Fibroblast of peridontal ligament (primary cell): ENCODE results near the gene SELENOM.
"Not testable (repeated sequence)": the region's sequence is repeated elsewhere in the genome, so short reads cannot be mapped to it uniquely, and the experiment has no call there.

Experiments
- DNase-seq: peaks from one replicate; pipeline ENCODE4 v3.0.0-alpha.2; 2010; ENCODE audit errors: extremely low read depth

SELENOM gene

DNA sequence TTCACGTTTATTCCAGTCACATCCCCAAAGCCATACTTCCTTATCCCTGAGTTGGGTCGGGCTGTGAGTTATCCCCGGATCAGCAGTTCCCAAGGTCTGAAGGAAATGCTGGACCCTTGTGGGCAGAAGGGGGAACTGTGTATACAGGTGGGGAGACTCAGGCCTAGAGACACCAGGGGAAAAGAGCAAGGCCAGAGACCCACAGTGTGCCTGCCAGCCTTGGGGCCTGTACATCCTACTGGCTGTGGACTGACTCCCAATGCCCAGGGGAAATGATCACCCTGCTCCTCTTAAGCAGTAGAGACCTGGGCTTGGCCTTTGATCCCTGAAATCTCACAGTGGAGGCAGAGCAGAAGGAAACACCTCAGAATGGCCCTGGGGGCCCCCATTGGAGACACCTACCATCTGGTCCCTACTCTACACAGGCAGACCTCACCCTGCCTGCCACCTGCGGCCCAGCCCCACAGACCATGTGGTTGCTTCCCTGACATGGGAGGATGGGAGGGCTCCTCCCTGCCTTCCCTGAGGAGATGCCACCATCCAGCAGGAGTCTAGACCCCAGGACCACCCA, 1.3 kb downstream of the SELENOM start:
- no peak for DNase-seq

DNA sequence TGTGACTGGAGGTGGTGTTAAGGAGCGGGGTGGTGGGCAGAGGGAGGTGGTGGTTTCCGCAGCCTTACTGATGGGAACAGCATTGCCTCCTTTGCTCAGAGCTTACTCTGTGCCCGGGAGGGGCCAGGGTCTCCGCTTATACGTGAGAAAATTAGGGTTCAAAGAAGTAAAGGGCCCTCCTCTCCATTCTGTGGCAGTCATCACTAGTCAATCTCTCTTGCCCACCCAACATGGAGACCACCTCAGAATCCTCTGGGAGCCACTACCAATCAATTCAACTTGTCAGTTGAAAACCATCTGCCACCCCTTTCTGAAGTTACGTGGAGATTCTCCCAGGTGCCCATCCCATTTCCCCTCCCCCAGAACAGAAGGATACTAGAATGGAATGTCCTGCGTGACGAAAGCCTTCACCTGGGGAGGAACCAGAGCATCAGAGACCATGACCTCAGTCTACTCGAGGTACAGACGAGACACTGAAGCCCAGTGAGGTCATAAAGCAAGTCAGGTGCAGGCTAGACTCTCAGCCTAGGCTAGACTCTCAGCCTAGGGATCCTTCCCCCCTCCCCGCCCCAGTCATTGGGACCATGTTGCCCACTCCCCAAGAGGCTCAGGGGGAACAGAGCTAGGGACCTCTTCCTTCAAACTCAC, 2.0 kb downstream of the SELENOM start:
- no peak for DNase-seq

DNA sequence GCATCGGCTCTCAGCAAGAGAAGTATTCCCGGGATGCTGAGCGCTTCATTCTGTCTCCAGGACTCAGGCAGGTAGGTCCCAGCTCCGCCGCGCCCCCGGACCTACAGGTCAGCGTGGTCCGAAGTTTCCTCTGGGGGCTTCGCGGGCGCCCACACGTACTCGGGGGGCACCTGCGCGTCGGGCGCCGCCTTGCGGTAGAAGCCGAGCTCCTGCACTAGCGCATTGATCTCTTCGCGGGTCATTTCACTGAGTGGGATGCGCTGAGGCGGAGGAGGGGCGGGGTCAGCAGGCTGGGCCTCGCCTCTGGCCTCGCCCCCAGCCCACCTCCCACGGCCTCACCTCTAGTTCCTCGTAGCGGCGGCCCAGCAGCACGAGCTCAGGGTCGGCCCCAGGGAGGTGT, 2.5 kb downstream of the SELENOM start:
- no peak for DNase-seq

DNA sequence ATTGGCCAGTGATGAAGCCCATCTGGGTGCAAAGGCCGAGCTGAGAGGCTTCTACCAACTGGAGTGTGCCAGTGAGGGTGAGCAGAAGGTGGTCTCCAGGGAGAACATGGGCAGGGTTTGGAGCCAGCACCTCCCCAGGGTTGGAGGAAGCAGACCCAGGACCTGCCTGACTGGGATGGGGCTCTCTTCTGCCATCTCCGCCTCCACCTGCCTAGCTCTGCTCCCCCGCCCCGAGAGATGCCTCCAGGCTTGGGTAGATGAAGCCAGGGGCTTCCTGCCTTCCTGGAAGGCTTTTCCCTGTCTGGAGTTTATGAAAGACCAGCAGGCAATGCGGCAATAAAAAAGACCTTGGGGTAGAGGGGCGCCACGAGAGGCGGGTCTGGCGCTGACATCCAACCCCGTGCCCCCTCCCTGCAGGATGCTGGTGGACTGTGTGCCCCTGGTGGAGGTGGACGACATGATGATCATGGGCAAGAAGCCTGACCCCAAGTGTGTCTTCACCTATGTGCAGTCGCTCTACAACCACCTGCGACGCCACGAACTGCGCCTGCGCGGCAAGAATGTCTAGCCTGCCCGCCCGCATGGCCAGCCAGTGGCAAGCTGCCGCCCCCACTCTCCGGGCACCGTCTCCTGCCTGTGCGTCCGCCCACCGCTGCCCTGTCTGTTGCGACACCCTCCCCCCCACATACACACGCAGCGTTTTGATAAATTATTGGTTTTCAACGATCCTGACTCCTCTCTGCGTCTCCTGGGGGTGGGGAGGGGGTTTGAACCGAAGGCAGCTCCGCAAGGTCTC, 3.3 kb downstream of the SELENOM start:
- no peak for DNase-seq

DNA sequence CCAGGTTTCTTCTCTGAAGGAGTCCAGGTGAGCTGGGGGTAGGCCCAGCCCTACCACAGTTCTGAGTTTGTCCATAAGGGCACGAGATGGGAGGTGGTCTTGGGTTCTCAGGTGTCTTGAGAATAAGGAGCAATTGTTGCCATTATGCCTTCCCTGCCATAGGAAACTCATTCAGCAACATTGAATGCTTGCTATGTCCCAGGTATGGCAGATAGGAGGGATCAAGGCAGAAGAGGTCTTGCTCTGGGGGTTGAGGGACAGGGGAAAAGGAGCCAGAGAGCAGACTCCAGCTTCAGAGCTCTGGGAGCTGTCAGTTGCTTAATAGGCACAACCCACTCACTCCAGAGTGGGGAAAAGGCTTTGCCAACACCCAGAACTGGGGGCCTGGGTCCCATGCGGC, 4.3 kb downstream of the SELENOM start:
- no peak for DNase-seq

DNA sequence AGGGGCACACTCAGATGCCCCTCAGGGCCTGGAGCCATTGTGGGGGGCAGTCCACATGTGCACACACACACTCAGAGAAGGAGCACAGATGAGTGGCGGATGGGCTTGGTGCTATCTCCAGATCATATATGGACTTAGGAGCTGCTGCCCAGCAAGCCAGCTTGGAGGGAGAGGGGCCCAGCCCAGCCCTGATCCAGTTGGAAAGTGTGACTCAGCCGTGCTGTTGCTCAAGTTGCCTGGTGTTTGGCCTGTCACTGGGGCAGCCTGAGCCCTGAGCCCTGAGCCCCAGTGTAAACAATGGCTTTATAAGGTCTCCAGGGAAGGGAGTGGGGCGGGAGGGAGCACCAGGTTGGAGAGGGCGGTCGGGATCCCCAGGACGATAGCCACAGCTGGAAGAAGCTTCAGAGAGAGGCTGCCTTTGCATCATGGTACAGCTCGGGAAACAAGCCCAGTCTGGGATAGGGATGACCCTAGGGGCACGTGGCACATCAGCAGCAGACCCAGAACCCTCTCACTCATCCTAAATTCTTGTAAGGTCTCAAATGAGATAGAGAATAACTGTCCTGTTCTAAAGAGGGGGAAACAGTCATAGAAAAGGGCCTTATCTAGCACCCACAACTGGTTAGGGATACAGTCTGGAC, 4.8 kb downstream of the SELENOM start:
- peak; percentile 97 for DNase-seq

DNA sequence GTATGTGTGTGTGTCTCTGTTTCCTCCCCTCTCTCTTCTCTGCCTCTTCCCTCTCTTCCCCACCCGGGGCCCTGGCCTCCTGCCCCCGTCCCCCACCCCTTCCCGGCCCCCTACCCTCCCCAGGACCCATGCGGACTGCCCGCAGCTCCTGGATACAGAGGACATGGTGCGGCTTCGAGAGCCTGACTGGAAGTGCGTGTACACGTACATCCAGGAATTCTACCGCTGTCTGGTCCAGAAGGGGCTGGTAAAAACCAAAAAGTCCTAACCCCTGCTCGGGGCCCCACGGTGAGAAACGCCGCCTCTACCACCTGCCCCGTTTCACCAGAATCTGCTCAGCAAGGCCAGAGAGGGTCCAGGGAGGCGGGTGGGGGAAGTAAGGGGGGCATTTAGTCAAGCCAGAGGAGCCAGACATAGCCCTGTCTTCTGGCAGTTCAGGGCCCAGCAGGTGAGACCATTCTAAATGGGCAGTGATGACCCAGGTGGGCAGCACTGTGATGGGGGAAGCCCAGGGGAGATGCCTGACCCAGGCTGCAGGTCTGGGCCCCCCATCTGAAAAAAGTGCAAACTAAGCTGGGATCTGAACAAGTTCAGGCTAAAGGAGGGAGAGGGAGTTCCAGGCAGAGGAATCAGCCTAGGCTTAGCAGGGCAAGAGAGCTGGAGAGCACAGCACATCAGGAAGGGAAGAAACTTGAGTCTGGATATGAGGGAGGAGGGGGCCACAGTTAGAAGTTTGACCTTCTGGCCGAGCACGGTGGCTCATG, 6.4 kb downstream of the SELENOM start:
- no peak for DNase-seq

DNA sequence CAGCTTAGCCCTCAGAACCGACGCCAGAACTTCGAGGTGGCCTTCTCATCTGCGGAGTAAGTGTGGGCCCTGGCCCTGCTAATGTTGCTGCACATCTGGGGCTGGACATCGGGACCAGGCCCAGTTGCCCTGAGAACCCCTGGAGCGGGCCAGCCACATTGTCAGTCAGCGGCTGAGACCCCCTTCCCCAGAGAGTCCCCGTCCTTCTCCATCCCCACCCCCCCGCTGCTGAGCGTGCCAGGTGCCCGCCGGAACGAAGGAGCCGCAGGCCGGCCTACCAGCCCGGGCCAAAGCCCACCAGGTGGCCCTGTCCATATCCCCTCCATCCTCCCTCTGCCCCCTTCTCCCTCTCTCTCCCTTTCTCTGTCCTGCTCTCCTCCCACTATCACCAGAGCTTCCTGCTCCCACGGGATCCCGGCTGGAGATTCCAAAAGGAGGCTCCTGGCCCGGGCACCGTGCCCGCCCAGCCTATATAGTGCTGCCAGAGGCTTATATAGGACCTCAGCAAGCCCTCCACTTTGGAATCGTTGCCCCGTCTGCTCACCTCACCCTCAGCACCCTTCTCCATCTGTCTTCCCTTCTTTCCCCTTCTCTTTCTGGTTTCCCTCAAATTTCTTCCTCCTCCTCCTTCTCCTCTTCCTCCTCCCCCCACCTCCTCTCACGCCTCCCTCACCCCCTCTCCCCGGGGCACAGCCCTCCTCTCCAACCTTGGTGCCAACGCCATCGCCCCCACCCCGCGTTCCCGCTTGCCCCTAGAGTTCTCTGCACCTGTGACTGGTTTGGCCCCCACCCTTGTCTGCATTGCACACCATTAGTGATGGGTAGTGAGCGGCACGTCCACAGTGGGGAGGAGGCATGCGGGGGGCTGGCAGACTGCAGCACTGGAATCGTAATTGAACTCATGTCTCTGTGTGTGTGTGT, 7.3 kb downstream of the SELENOM start:
- DNase-seq, result no peak

DNA sequence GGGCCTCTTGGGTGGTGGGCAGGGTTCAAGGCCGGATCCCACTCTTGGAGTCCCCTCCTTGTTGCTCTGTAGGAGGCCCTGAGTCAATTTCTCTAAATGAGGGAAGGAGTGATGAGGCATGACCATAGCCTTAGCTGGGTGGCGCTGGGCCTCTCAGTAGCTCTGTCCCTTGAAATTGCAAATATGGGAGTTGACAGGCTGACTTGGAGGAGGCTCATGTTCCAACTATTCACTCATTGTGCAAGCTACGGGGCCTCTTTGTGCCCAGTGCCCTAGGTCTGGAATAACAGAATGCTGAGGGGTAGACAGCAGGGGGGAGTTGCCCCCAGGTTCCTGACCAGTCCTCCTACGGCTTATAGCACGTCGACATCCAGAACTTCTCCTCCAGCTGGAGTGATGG, 8.0 kb downstream of the SELENOM start:
- DNase-seq, result peak; percentile 36

DNA sequence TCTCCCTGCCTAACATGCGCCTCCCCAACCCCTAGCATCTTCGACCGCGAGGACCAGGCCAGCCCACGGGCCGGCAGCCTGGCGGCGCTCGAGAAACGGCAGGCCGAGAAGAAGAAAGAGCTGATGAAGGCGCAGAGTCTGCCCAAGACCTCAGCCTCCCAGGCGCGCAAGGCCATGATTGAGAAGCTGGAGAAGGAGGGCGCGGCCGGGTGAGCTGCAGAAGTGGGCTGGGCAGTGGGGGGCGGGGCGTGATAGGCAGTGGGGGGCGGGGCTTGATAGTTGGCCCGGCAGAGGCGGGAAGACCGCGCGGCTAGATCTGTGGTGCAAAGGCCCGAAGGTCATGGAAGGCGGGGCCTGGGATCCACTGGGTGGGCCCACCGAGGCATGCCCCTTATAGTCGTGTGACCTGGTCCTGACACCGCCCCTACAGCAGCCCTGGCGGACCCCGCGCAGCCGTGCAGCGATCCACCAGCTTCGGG, 8.7 kb downstream of the SELENOM start:
- DNase-seq, result no peak

DNA sequence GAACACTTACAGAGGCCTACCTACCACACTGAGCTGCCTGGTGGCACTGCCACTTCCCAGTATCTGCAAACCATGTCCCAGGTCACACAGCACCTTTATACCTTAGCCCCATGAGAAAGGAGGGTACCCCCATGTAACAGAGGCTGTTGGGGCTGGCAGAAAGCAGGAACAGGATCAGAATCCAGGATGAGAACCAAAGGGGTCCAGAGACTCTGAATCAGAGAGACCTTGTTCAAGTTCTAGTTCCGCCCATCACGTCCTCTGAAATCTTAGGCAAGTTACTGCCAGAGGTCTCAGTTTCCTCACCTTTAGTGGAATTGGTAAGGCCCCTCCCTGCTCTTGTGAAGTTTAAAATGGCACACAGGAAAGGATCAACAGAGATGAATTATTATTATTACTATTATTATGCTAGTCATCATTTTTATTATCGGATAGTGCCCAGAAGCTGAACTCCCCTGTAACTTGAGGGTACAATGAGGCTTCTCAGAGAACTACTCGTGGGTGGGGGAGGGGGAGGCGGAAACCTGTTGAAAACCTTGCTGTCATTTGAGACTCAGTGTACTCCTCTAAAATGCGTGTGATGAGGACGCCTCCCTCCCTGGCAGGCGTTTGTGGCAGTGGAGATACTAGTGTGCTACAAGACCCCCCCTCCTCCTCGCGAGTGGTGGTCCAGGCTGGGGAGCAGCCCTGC, 9.3 kb downstream of the SELENOM start:
- no peak for DNase-seq

DNA sequence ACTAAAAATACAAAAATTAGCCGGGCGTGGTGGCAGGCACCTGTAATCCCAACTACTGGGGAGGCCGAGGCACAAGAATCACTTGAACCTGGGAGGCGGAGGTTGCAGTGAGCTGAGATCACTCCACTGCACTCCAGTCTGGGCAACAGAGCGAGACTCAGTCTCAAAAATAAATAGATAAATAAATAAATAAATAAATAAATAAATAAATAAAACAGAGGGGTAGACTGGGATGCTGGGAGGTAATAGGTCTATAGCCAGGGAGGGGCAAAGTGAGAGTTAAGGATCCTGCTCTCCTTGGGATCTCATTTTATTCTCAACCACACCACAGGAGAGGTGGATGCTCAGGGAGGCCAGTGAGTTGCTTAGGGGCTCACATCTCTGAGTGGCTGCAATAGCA, 9.8 kb downstream of the SELENOM start:
- DNase-seq, result not testable (repeated sequence)

DNA sequence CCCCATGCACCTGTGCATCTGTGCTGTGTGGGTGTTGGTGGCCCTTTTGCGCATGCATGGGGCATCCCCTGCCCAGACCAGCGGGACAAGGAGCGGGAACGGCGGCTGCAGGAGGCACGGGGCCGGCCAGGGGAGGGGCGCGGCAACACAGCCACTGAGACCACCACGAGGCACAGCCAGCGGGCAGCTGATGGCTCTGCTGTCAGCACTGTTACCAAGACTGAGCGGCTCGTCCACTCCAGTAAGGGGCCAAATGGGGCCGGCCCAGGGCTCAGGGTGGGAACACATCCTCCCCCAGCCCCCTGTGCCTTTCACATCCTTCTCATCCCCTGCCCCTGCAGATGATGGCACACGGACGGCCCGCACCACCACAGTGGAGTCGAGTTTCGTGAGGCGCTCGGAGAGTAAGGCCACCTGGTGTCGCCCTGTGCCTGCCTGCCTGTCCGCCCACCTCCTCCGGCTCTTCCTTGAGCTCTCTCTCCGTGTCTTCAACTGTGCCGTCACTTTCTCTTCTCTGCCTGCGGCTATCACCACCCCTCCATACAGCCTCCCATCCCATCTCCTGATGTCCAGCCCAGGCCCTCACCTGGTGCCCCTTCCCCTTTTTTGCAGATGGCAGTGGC, 10.6 kb downstream of the SELENOM start:
- DNase-seq, result no peak

DNA sequence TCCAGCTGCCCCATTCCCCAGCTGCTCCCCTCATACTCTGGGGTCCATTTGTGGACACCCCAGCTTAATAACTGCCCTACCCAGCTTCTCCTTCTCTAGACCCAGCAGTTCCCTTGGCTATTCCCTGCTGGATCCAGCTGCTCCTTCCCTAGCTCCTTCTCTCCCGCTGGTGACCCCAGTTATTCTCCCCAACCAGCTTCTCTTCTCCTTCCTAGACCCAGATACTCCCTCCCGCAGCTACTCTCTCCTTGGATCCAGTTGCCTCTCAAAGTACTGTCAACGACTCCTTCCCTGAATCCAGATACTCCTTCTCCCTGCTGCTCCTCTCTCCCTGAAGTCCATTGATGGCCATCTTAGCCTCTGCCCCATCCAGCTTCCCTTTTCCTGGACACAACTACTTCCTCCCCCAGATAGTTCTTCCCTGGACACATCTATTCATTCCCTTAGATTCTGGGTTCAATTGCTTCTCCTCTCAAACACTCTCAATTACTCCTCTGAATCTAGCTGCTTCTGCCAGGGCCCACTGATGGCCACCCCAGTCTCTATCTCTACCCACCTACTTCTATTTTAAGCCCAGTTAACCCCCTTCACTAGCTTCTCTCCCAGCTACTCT, 11.6 kb downstream of the SELENOM start:
- DNase-seq, result no peak

DNA sequence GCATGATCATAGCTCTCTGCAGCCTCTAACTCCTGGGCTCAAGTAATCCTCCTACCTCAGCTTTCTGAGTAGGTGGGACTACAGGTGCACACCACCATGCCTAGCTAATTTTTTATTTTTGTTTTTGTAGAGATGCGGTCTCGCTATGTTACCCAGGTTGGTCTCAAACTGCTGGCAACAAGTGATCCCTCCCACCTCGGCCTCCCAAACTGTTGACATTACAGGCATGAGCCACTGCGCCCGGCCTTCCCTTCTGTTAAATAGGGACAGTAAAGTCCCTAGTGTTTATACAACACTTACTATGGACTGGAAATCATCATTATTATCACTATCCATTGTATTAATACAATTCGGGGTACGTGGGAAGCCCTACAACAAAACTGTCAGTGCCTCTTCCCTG, 12.6 kb downstream of the SELENOM start:
- no peak for DNase-seq

DNA sequence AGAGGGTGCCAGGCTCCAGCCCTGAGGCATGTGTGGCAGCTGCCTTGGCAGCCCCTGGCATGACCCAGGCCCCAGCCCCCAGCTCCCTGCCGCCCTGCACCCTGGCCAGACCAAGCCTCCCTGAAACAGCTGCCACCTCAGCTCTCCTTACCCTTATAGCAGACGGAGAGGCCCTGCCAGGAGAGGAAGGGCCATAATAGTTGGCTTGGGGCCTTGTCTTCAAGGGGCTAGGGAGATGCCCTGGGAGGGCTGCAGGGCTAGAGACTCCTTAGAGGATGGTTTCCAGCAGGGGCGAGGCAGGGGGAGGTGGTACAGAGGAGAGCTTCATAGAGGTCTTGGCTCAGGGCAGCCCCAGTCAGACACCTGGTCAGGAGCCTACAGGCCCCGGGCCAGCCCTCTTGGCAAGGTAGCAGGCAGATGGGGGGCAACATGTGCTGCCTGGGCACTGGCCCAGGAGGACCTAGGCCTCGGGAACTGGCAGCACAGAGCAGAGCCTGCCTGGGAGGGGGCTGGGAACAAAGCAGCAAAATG, 13.3 kb downstream of the SELENOM start:
- no peak for DNase-seq

DNA sequence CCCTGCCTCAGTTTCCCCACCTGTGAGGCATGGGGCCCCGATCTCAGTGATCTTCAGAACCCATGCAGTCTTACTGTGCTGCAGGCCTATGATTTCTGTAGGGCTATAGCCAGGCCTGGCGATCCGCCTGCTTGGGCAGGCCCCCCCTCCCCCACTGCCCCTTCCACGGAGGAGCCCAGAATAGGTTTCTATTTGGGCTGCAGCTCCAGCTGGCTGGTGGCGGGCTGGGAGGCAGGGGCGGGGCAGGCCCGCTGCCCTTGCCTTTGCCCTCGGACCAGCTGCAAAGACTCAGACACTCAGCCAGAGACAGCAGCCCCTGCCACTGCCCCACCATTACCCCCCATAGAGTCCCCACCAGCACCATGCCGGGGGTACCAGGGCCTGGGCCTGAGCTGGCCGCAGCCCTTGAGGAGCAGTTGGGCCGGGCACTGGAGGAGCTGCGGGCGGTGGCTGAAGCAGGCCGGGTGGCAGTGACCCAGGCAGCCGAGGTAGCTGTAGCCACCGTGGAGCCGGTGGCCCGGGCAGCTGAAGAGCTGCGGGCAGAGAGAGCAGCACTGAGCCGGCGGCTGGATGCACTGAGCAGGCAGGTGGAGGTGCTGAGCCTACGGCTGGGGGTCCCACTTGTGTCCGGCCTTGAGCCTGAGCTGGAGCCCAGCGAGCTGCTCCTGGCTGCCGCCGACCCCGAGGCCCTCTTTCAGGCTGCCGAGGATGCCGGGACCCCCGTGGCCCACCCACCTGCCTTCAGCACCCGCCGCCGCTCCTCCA, 14.1 kb downstream of the SELENOM start:
- DNase-seq, result no peak

DNA sequence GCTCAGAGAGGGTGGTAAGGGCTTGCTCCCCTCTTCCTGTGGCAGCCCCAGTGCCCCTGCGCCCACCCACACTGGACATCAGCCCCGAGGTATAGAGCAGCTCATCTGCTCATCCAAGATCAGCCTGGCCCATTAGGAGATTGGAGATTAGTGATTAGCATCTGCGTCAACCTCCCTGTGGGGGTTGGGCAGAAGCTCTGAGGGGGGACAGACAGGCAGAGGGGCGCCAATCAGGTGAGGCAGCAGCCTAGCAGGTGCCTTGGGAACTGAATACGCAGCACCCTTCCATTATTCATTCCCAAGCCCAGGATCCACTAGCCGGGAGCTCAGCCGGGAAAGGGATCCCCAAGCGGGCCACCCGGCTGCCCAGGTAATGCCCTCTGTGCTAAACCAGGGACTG, 15.2 kb downstream of the SELENOM start:
- DNase-seq, result no peak
